Hepatocyte (in vitro differentiated cells): Measurements from ENCODE around the gene PTPRQ. TPM values are rescaled to one million over a fixed set of nuclear protein-coding genes. Genes with fewer than 3 reads are reported as not detected.

Experiments
- DNase-seq: peaks from one replicate; pipeline ENCODE4 v3.0.0-alpha.2; 2016; ENCODE audit warnings: low spot score
- H2AFZ ChIP-seq: fragments of 200-600 bp; sonication (generic); 2 replicates; pipeline ENCODE4 v1.6.0; 2016; ENCODE audit warnings: antibody characterized with exemption, mild to moderate bottlenecking
- H3K27ac ChIP-seq: fragments of 200-600 bp; sonication (generic); 2 replicates; pipeline ENCODE4 v1.5.1; 2016; ENCODE audit warnings: mild to moderate bottlenecking
- H3K27me3 ChIP-seq: fragments of 200-600 bp; sonication (generic); 2 replicates; pipeline ENCODE4 v1.6.1; 2016
- H3K36me3 ChIP-seq: fragments of 200-600 bp; sonication (generic); replicated peaks from 2 replicates; pipeline ENCODE4 v1.5.1; 2016; ENCODE audit warnings: low read depth; ENCODE audit not compliant: insufficient read depth
- H3K4me1 ChIP-seq: fragments of 200-600 bp; sonication (generic); 2 replicates; pipeline ENCODE4 v1.5.1; 2016; ENCODE audit warnings: mild to moderate bottlenecking, moderate library complexity; ENCODE audit not compliant: insufficient read depth
- H3K4me2 ChIP-seq: fragments of 200-600 bp; sonication (generic); 2 replicates; pipeline ENCODE4 v1.6.0; 2016
- H3K4me3 ChIP-seq: fragments of 200-600 bp; sonication (generic); 2 replicates; pipeline ENCODE4 v1.5.1; 2016; ENCODE audit warnings: mild to moderate bottlenecking
- H3K79me2 ChIP-seq: fragments of 200-600 bp; sonication (generic); 2 replicates; pipeline ENCODE4 v1.6.0; 2017; ENCODE audit warnings: mild to moderate bottlenecking
- H3K9me2 ChIP-seq: fragments of 200-600 bp; sonication (generic); replicated peaks from 2 replicates; pipeline ENCODE4 v1.6.0; 2017; ENCODE audit warnings: mild to moderate bottlenecking; ENCODE audit not compliant: insufficient read depth
- H3K9me3 ChIP-seq: fragments of 200-600 bp; sonication (generic); 2 replicates; pipeline ENCODE4 v1.5.1; 2016; ENCODE audit warnings: low read depth, mild to moderate bottlenecking
- H4K20me1 ChIP-seq: fragments of 200-600 bp; sonication (generic); 2 replicates; pipeline ENCODE4 v1.6.0; 2016; ENCODE audit warnings: mild to moderate bottlenecking; ENCODE audit not compliant: insufficient read depth, poor library complexity, severe bottlenecking
- CTCF ChIP-seq: fragments of 200-600 bp; sonication (generic); IDR thresholded peaks from 2 replicates; pipeline ENCODE4 v1.5.1; 2016; ENCODE audit warnings: antibody characterized with exemption, mild to moderate bottlenecking; ENCODE audit not compliant: poor library complexity
- EZH2 ChIP-seq: fragments of 200-600 bp; sonication (generic); IDR thresholded peaks from 2 replicates; pipeline ENCODE4 v1.6.1; 2016; ENCODE audit warnings: antibody characterized with exemption, mild to moderate bottlenecking, borderline replicate concordance
- EZH2phosphoT487 ChIP-seq: fragments of 200-600 bp; sonication (generic); IDR thresholded peaks from one replicate; pipeline ENCODE4 v1.6.1; 2018; ENCODE audit warnings: antibody characterized with exemption, mild to moderate bottlenecking, low read depth, moderate library complexity; ENCODE audit not compliant: unreplicated experiment, severe bottlenecking
- WGBS: methylation state at CpG from one replicate; pipeline ENCODE4 v1.1.6; 2016; ENCODE audit warnings: low lambda C conversion rate; ENCODE audit errors: missing lambda C conversion rate; 5-methylcytosine and 5-hydroxymethylcytosine counted together
- polyA plus RNA-seq: library from polyadenylated mRNA; unstranded; fragments of >200 nt; fragmentation: Nextera tagmentation; extraction: Ambion mirVana; gene quantifications from 2 replicates; pipeline ENCODE4 v1.2.1, GENCODE V29; 2016
- total RNA-seq: library from RNA; depleted of rRNA; stranded (reverse); fragments of >200 nt; gene quantifications from 2 replicates; pipeline ENCODE4 v1.2.3, GENCODE V29; 2014

Gene PTPRQ
- total and polyA plus RNA-seq, 2 experiments from 2014 or later, result 0.03 TPM; not detected in 1

GRCh38 chr12:80677994-80678393, 234.0 kb downstream of the PTPRQ start:
- Histone ChIP-seq H3K9me3 (no peaks in the 10 kb centered on the region), H3K36me3 (no peaks in the 10 kb centered on the region), H3K4me1 (no peaks in the 10 kb centered on the region), H3K9me2 (no peaks in the 10 kb centered on the region), H3K4me3 (no peak overlapping the region), H3K4me2 (no peak overlapping the region), H3K27ac (no peak overlapping the region), H4K20me1 (no peaks in the 10 kb centered on the region), H3K27me3 (no peaks in the 10 kb centered on the region), H3K79me2 (no peaks in the 10 kb centered on the region), H2AFZ (no peak overlapping the region)
- TF ChIP-seq EZH2phosphoT487 (no peak), EZH2 (no peak), CTCF (no peak)
- 86% methylated on average over 1 of the region's 1 CpG for WGBS
- DNase-seq, result no peak

DNA sequence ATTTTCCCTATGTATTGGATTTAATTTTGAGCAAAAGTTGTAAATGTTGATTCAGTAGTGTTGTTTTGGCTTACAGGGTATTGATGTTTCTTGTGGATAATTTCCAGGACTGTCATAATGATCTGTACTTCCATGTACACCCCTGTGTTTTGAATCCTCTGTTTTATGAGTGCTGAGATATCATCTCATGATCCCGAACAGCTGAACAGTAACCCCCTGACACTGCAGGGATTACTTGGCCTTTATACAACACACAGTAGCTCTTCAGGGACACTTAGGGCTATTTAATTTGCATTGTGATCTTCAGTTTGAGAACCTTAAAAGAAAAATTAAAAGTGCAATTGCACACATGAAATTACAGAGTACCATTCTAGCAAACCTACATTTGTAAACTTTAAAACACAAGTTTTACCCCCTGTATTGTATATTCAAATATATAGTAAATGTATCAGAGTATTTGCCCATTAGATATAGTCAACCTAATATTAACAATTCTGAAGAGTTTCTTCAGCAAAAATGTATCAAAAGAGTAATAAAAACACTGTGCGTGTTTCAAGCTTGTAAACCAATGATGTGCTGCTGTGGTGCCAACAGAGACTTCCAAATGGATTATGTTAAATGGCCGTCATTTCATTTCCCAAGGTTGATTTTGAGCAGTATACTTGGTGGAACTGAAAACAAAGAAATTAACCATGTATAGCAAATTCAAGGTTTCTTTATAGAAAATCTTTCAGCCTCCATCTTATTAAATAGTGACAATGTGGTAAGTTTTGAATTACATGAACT, 235.5 kb downstream of the PTPRQ start:
- no peak for DNase-seq
- WGBS, result 84% methylated on average over 3 of the region's 3 CpGs
- TF ChIP-seq CTCF (no peak), EZH2phosphoT487 (no peak)

GRCh38 chr12:80681287-80681686, 237.3 kb downstream of the PTPRQ start:
- H3K4me1 ChIP-seq, result no peaks in the 10 kb centered on the region
- no peak overlapping the region for H2AFZ ChIP-seq
- no peaks in the 10 kb centered on the region for H3K27me3 ChIP-seq
- TF ChIP-seq CTCF (no peak), EZH2phosphoT487 (no peak), EZH2 (no peak)
- no peak for DNase-seq
- H3K9me2 ChIP-seq, result no peaks in the 10 kb centered on the region
- H3K36me3 ChIP-seq, result no peaks in the 10 kb centered on the region
- H4K20me1 ChIP-seq, result no peaks in the 10 kb centered on the region
- H3K79me2 ChIP-seq, result no peaks in the 10 kb centered on the region
- no peaks in the 10 kb centered on the region for H3K9me3 ChIP-seq
- WGBS, result 53% methylated on average over 2 of the region's 2 CpGs
- no peak overlapping the region for H3K4me3 ChIP-seq
- no peak overlapping the region for H3K4me2 ChIP-seq
- no peak overlapping the region for H3K27ac ChIP-seq

More for the DNA sequence above, 235.5 kb downstream of the PTPRQ start:
- Histone ChIP-seq H3K27me3 (no peaks in the 10 kb centered on the region), H3K9me3 (no peaks in the 10 kb centered on the region), H3K79me2 (no peaks in the 10 kb centered on the region), H3K4me1 (no peaks in the 10 kb centered on the region), H3K4me3 (no peak overlapping the region), H3K36me3 (no peaks in the 10 kb centered on the region), H2AFZ (no peak overlapping the region), H3K9me2 (no peaks in the 10 kb centered on the region), H4K20me1 (no peaks in the 10 kb centered on the region), H3K27ac (no peak overlapping the region), H3K4me2 (no peak overlapping the region)
